Endothelial cell of umbilical vein (primary cell): Measurements from ENCODE around the gene ACOT7. TPM values are rescaled to one million over a fixed set of nuclear protein-coding genes. Genes with fewer than 3 reads are reported as not detected.

Experiments
- BruUV-seq: library from RNA; stranded (reverse); fragments of 400-500 nt; replicated peaks from 2 replicates; lab custom pipeline; 2021; lab: Mats Ljungman, UMichigan
- CTCF ChIA-PET: fragments of 300-600, 350-600 bp; sonication (Branson Sonifier 250); formaldehyde crosslinking; loops from one replicate; lab custom pipeline; 2021; ENCODE audit warnings: antibody characterized with exemption, inconsistent platforms; lab: Charles Lee
- POLR2A ChIA-PET: fragments of 300-600, 350-600 bp; sonication (Branson Sonifier 250); formaldehyde crosslinking; loops from one replicate; lab custom pipeline; 2021; ENCODE audit warnings: antibody characterized with exemption, inconsistent platforms; lab: Charles Lee
- DNase-seq: peaks from one replicate; pipeline ENCODE4 v3.0.0-alpha.2; 2011; ENCODE audit warnings: low read depth, low spot score
- FAIRE-seq: peaks from 2 replicates; lab custom pipeline; 2011; peaks lifted over from hg19 to GRCh38; lab: Jason Lieb, UNC
- H2AFZ ChIP-seq: 2 replicates; pipeline ENCODE4 v1.6.0; 2012; ENCODE audit warnings: low read depth, low read length, control low read depth, inconsistent platforms
- H3K27ac ChIP-seq: 2 replicates; pipeline ENCODE4 v1.5.1; 2011; ENCODE audit warnings: low read depth, mild to moderate bottlenecking, control low read depth, low read length, moderate library complexity; ENCODE audit not compliant: insufficient read depth
- H3K27me3 ChIP-seq, 2 experiments: 2 replicates each; pipeline versions ENCODE4 v1.6.0 to v1.6.1; 2011; ENCODE audit warnings: low read length in 2 of 2, mixed read lengths in 1 of 2; ENCODE audit not compliant: control insufficient read depth in 2 of 2, insufficient read depth in 2 of 2
- H3K36me3 ChIP-seq, 2 experiments: 2 replicates in 1 of 2; 3 replicates in 1 of 2; pipeline ENCODE4 v1.5.1; 2011; ENCODE audit warnings: low read length in 2 of 2, mild to moderate bottlenecking in 1 of 2, moderate library complexity in 1 of 2; ENCODE audit not compliant: control insufficient read depth in 2 of 2, insufficient read depth in 2 of 2; ENCODE audit errors: extremely low read depth in 1 of 2
- H3K4me1 ChIP-seq: 3 replicates; pipeline ENCODE4 v1.5.1; 2011; ENCODE audit warnings: mild to moderate bottlenecking, low read length; ENCODE audit not compliant: control insufficient read depth, insufficient read depth; ENCODE audit errors: extremely low read depth
- H3K4me2 ChIP-seq: 2 replicates; pipeline ENCODE4 v1.6.1; 2011; ENCODE audit warnings: low read length, control low read depth, mixed read lengths; ENCODE audit not compliant: insufficient read depth
- H3K4me3 ChIP-seq, 3 experiments: fragments of 200-600 bp in 1 of 3; sonication (generic), shearing (Covaris generic) in 1 of 3; replicated peaks in 1 of 3; 2 replicates each; pipeline ENCODE4 v1.5.1; 2011 to 2016; ENCODE audit warnings: control low read depth in 3 of 3, low read length in 3 of 3, mild to moderate bottlenecking in 2 of 3, inconsistent platforms in 1 of 3, low read depth in 1 of 3, moderate library complexity in 1 of 3; ENCODE audit not compliant: insufficient read depth in 1 of 3
- H3K79me2 ChIP-seq: 2 replicates; pipeline ENCODE4 v1.6.0; 2012; ENCODE audit warnings: low read length, inconsistent platforms; ENCODE audit not compliant: control insufficient read depth, insufficient read depth
- H3K9ac ChIP-seq: replicated peaks from 2 replicates; pipeline ENCODE3; 2011; ENCODE audit warnings: low read length, control low read depth; ENCODE audit not compliant: insufficient read depth; ENCODE audit errors: extremely low read depth
- H3K9me1 ChIP-seq: replicated peaks from 3 replicates; pipeline ENCODE4 v1.6.0; 2011; ENCODE audit warnings: mild to moderate bottlenecking, low read length; ENCODE audit not compliant: control insufficient read depth, insufficient read depth; ENCODE audit errors: extremely low read depth
- H3K9me3 ChIP-seq: replicated peaks from 2 replicates; pipeline ENCODE4 v1.5.1; 2012; ENCODE audit warnings: low read length, inconsistent platforms; ENCODE audit not compliant: control insufficient read depth, insufficient read depth
- H4K20me1 ChIP-seq: replicated peaks from 2 replicates; pipeline ENCODE3; 2011; ENCODE audit warnings: mild to moderate bottlenecking, low read length; ENCODE audit not compliant: control insufficient read depth, insufficient read depth; ENCODE audit errors: extremely low read depth
- EZH2 ChIP-seq: IDR thresholded peaks from 2 replicates; pipeline ENCODE4 v1.6.1; 2012; ENCODE audit warnings: borderline replicate concordance, low read depth, mild to moderate bottlenecking, moderate library complexity, low read length, inconsistent platforms; ENCODE audit not compliant: severe bottlenecking
- FOS ChIP-seq: IDR thresholded peaks from 2 replicates; pipeline ENCODE4 v1.6.1; 2011; ENCODE audit warnings: mild to moderate bottlenecking, low read length, moderate library complexity, borderline replicate concordance; ENCODE audit not compliant: insufficient read depth
- JUN ChIP-seq: IDR thresholded peaks from 2 replicates; pipeline ENCODE4 v1.6.1; 2011; ENCODE audit warnings: borderline replicate concordance, low read depth; ENCODE audit not compliant: insufficient read length, insufficient read depth
- MYC ChIP-seq: IDR thresholded peaks from one replicate; pipeline ENCODE4 v1.6.1; 2011; ENCODE audit warnings: mild to moderate bottlenecking, low read depth, low read length
- POLR2A ChIP-seq: IDR thresholded peaks from 2 replicates; pipeline ENCODE4 v1.6.1; 2012; ENCODE audit warnings: low read depth, mild to moderate bottlenecking, control low read depth, low read length
- POLR2AphosphoS5 ChIP-seq: IDR thresholded peaks from 2 replicates; pipeline ENCODE4 v1.6.1; 2012; ENCODE audit warnings: low read depth, mild to moderate bottlenecking, control low read depth, low read length, moderate library complexity; ENCODE audit not compliant: insufficient read depth
- dilution Hi-C: fragments of 300-500 bp; cut with MboI; formaldehyde crosslinking; loops from one replicate; pipeline ENCODE4 v1.15.0; 2019; ENCODE audit warnings: low sequenced_read_pairs; ENCODE audit not compliant: extremely low pct_ligation_motif_present
- intact Hi-C: fragments of 100-400 bp; cut with micrococcal nuclease; formaldehyde crosslinking; loops from one replicate; pipeline ENCODE4 v1.10.0; 2022
- polyA plus RNA-seq, 4 experiments: library from polyadenylated mRNA; depleted of rRNA in 3 of 4; stranded (reverse) in 3 of 4; unstranded in 1 of 4; fragments of >200 nt; gene quantifications; 2 replicates each; pipeline versions ENCODE4 v1.2.1 to v1.2.3, GENCODE V29; 2011 to 2012; ENCODE audit warnings: missing spikeins in 1 of 4
- total RNA-seq: library from RNA; stranded (reverse); gene quantifications from 2 replicates; pipeline ENCODE4 v1.2.3, GENCODE V29; 2021
- TF ChIP-seq, protein P1 (sequence below), 2 donors: IDR thresholded peaks; 1 replicate in 1 of 2; 2 replicates in 1 of 2; pipeline ENCODE4 v1.5.1; 2011; ENCODE audit warnings: low read length in 2 of 2, mild to moderate bottlenecking in 2 of 2, moderate library complexity in 2 of 2, control low read depth in 1 of 2, inconsistent platforms in 1 of 2, low read depth in 1 of 2; ENCODE audit not compliant: insufficient read depth in 1 of 2; ENCODE audit errors: extremely low read depth in 1 of 2

ACOT7 gene
- total and polyA plus RNA-seq, 2 donors (not counting 3 experiments of a cell fraction or from before 2014, with no cell fraction given): 69.4 to 105 TPM

- Histone ChIP-seq H3K9ac (no peak overlapping the region), H2AFZ (no peak overlapping the region), H3K4me1 (no peaks in the 10 kb centered on the region), H3K9me3 (no peaks in the 10 kb centered on the region), H3K4me3 (no peak overlapping the region), H3K4me2 (no peak overlapping the region), H3K27me3 (no peaks in the 10 kb centered on the region), H3K36me3 (peaks cover 0 to 2% of the 10 kb centered on the region in 2 experiments), H4K20me1 (no peaks in the 10 kb centered on the region), H3K27ac (no peak overlapping the region), H3K79me2 (no peaks in the 10 kb centered on the region), H3K9me1 (no peaks in the 10 kb centered on the region)
- no TSS peak for BruUV-seq
- FAIRE-seq: no peak
- POLR2A ChIA-PET: no interaction called here
- dilution Hi-C loops: no loop called here
- intact Hi-C loops: no loop called here
- DNase-seq: no peak
- CTCF ChIA-PET: interaction anchor here (2.7 kb wide), 1 partner anchor 12 kb away, joined by 7 read pairs; no protein-coding TSS in a partner anchor
- TF ChIP-seq, protein P1, sequence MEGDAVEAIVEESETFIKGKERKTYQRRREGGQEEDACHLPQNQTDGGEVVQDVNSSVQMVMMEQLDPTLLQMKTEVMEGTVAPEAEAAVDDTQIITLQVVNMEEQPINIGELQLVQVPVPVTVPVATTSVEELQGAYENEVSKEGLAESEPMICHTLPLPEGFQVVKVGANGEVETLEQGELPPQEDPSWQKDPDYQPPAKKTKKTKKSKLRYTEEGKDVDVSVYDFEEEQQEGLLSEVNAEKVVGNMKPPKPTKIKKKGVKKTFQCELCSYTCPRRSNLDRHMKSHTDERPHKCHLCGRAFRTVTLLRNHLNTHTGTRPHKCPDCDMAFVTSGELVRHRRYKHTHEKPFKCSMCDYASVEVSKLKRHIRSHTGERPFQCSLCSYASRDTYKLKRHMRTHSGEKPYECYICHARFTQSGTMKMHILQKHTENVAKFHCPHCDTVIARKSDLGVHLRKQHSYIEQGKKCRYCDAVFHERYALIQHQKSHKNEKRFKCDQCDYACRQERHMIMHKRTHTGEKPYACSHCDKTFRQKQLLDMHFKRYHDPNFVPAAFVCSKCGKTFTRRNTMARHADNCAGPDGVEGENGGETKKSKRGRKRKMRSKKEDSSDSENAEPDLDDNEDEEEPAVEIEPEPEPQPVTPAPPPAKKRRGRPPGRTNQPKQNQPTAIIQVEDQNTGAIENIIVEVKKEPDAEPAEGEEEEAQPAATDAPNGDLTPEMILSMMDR (IDR thresholded peaks at IDR 0.05; ENCODE audit: extremely low read depth in 1 of 2, insufficient read depth in 1 of 2, low read depth in 1 of 2, low read length in 2 of 2): no peak
- no peak for TF ChIP-seq POLR2A
- no peak for TF ChIP-seq EZH2
- TF ChIP-seq MYC: no peak
- TF ChIP-seq FOS: no peak
- no peak for TF ChIP-seq JUN
- TF ChIP-seq POLR2AphosphoS5: no peak
These were observed 64.9 kb downstream of the ACOT7 start for GRCh38 chr1:6328696-6329095.
